Peyer's patch (tissue), 4 donors: ENCODE data around the gene FITM1.

Experiments used
- POLR2A ChIP-seq, 2 donors: fragments of 450-650 bp; IDR thresholded peaks; one replicate each; pipeline ENCODE4 v1.5.1; 2017; ENCODE audit warnings: antibody characterized with exemption in 2 of 2, mild to moderate bottlenecking in 2 of 2, moderate library complexity in 2 of 2
- TF ChIP-seq, protein P1 (sequence below), 6 experiments: fragments of 450-650 bp in 4 of 6; fragments of 200-600 bp in 2 of 6; sonication (generic) in 1 of 6; IDR thresholded peaks; one replicate each; pipeline ENCODE4 v1.5.1; 2017 to 2019; ENCODE audit warnings: antibody characterized with exemption in 6 of 6, mild to moderate bottlenecking in 3 of 6, moderate library complexity in 1 of 6

DNA sequence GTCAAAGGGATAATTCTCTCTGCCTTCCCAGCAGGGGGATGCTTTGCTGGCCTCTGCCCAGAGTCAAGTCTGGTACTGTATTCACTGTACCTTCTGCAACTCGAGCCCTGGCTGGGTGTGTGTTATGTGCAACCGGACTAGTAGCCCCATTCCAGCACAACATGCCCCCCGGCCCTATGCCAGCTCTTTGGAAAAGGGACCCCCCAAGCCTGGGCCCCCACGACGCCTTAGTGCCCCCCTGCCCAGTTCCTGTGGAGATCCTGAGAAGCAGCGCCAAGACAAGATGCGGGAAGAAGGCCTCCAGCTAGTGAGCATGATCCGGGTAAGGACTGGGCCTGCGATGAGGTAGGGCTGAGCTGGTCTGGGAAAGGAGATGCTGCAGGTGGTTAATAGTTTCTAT is 20.1 kb downstream of the FITM1 start:
- TF ChIP-seq POLR2A (IDR thresholded peaks at IDR 0.05), result no peak
- TF ChIP-seq, protein P1, sequence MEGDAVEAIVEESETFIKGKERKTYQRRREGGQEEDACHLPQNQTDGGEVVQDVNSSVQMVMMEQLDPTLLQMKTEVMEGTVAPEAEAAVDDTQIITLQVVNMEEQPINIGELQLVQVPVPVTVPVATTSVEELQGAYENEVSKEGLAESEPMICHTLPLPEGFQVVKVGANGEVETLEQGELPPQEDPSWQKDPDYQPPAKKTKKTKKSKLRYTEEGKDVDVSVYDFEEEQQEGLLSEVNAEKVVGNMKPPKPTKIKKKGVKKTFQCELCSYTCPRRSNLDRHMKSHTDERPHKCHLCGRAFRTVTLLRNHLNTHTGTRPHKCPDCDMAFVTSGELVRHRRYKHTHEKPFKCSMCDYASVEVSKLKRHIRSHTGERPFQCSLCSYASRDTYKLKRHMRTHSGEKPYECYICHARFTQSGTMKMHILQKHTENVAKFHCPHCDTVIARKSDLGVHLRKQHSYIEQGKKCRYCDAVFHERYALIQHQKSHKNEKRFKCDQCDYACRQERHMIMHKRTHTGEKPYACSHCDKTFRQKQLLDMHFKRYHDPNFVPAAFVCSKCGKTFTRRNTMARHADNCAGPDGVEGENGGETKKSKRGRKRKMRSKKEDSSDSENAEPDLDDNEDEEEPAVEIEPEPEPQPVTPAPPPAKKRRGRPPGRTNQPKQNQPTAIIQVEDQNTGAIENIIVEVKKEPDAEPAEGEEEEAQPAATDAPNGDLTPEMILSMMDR (IDR thresholded peaks at IDR 0.05), result no peak
